Posterior vena cava (tissue), 2 donors: ENCODE results near the gene EFL1. TPM values are rescaled to one million over a fixed set of nuclear protein-coding genes. Genes with fewer than 3 reads are reported as not detected.

Experiments
- DNase-seq: peaks from one replicate; pipeline ENCODE4 v3.0.0-alpha.2; 2020; ENCODE audit warnings: low spot score
- intact Hi-C, 2 donors: fragments of 100-400 bp; cut with DNase I; formaldehyde crosslinking; loops; one replicate each; pipeline versions ENCODE4 v1.14.1 to v1.14.2; 2022 to 2023
- total RNA-seq, 2 donors: library from RNA; stranded (reverse); fragmentation: NEBNext Ultra II Directional; extraction: Animal tissue kit (Norgen Biotek cat#: 25700); gene quantifications; one replicate each; pipeline ENCODE4 v1.2.1, GENCODE V29; 2021
- donor health status: DM: yes; HTN: yes; CAD: no.
- donor health status: DM: yes; HTN: yes; CAD: no.

The EFL1 gene
- total RNA-seq, 2 donors from 2014 or later, result 9.1 to 17.4 TPM

GRCh38 chr15:82174471-82175235 lies 87.9 kb downstream of the EFL1 start:
- DNase-seq, result no peak
- intact Hi-C loops, result no loop called here

DNA sequence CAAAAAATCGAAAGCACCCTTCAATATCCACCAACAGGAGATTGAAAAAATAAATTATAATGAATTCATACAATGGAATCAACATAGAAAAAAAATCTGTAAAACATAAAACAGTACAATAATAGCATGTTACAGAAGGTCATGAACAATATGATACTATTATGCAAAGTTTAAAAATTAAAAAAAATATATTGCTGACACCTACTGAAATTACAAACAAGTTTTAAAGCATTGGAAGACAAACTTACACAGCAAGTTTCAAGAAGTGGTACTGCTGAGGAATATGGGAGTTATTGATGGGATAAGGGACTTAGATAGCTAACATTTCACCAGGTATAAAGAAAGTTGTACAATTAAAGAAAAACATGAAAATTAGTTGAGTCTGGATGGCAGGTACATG lies 89.4 kb downstream of the EFL1 start:
- DNase-seq, result no peak
- intact Hi-C loops, result no loop called here

DNA sequence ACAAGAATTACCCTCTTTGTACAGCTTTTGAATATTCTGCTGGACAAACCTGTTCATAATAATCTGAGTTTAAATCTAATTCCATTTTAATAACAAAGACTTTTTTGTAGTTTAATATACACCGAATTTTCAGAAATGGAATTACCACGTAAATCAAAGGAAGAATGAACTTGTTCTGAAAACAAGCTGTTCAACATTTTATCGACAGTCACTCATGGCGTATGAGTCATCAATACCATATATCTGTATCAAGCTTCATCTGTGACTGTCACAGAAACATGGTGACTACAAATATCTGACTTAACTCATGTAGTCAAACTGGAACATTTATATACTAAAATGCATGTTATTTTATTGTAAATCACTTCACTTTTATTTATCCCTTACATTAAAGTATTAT lies 90.0 kb downstream of the EFL1 start:
- intact Hi-C loops, result no loop called here
- no peak for DNase-seq

GRCh38 chr15:82168757-82169156 lies 93.8 kb downstream of the EFL1 start:
- intact Hi-C loops, result no loop called here
- no peak for DNase-seq

GRCh38 chr15:82168296-82168695 lies 94.2 kb downstream of the EFL1 start:
- intact Hi-C loops, result no loop called here

DNA sequence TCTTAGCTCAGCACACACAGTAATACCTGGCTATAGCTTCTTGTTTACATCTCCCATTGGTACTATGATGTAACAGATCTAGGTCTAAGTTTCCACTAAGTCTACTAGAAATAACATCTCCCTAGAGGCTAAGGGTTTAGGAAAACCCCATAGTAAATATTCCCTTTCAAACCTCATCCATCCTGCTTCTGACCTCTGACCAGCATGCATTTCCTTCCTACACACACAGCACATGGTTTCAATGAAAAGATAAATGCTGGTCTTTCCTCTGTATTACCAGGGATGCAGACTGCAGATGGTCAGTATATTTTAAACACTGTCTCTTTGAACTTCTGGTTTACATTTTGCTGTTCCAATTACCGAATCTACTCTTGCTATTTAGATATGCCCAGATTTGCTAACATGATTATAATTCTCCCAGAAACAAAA lies 96.6 kb downstream of the EFL1 start:
- intact Hi-C loops, result no loop called here

More at GRCh38 chr15:82168296-82168695, 94.2 kb downstream of the EFL1 start:
- no peak for DNase-seq

GRCh38 chr15:82159922-82160321 lies 102.6 kb downstream of the EFL1 start:
- intact Hi-C loops, result no loop called here
- DNase-seq, result no peak

More for the DNA sequence above, 96.6 kb downstream of the EFL1 start:
- no peak for DNase-seq

- intact Hi-C loops, result no loop called here
- DNase-seq, result no peak
These were observed 103.7 kb downstream of the EFL1 start for GRCh38 chr15:82158811-82159210.

DNA sequence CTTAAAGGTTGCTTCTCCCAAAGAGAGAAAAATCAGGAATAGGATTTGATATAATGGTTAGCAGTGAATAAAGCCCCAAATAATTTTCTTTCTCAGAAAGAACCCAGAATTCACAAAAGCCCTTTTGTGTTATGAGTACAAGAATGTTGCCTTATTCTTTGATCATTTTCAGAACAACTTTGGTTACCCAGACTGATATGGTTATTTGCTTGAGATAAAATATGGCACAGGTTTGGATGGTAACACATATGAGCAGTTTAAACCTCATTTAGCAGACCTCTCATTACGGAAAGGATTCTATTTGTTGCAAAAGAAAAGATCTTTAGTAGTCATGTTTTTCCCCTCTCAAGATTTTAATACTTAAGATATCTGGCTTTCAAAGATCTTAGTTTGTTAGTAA lies 111.9 kb downstream of the EFL1 start:
- intact Hi-C loops, result no loop called here
- no peak for DNase-seq

GRCh38 chr15:82146990-82147461 lies 115.5 kb downstream of the EFL1 start:
- no peak for DNase-seq
- intact Hi-C loops, result no loop called here

- no peak for DNase-seq
- intact Hi-C loops, result no loop called here
These were observed 116.0 kb downstream of the EFL1 start for GRCh38 chr15:82146576-82146975.

DNA sequence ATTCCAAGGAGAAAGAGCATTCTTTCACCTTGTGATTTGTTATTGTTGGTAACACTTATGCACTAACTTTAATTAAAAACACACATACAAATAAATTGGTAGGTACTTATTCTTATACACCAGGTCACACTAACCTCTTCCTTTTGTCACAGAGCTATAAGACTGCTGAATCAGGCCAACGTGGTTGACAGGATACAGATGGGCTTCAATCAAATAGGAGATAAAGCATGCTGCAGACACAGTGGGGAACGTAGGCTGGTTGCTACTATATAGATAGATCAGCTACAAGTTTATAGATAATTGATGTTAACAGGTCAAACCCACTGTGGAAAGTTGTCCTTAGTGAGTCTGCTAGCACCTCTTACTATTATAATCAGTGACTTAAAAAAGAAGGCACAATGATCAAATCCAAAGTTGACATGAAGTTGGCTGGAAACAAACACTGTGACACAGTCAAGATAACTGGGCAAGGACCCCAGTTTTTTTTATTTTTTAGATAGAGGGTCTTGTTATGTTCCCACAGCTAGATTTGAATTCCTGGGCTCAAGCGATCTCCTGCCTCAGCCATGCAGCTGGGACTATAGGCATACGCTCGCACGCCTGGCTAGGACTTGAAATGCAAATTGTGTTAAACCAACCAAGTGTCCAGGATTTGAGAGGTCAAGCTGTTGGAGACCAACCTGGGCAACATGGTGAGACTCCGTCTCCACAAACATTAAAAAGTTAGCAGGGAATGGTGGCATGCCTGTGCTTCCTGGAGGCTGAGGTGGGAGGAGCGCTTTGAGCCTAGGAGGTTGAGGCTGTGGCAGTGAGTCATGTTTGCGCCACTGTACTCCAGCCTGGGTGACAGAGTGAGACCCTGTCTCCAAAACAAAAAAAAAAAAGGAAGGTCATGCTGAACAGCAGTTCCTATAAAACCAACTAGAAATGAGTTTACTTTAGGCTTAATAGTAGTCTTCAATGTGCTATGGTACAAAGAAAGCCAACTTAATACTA lies 118.8 kb downstream of the EFL1 start:
- intact Hi-C loops, result no loop called here
- DNase-seq, result no peak

GRCh38 chr15:82140886-82141285 lies 121.6 kb downstream of the EFL1 start:
- DNase-seq, result no peak
- intact Hi-C loops, result no loop called here

GRCh38 chr15:82139823-82140268 lies 122.7 kb downstream of the EFL1 start:
- intact Hi-C loops, result loop anchor here in 1 of 2 donors (10.0 kb wide), 1 partner anchor 655 kb away; no protein-coding TSS in a partner anchor
- no peak for DNase-seq

- DNase-seq, result no peak
- intact Hi-C loops, result loop anchor here in 1 of 2 donors (10.0 kb wide), 1 partner anchor 654 kb away; no protein-coding TSS in a partner anchor
These were observed 124.2 kb downstream of the EFL1 start for GRCh38 chr15:82138306-82138705.

DNA sequence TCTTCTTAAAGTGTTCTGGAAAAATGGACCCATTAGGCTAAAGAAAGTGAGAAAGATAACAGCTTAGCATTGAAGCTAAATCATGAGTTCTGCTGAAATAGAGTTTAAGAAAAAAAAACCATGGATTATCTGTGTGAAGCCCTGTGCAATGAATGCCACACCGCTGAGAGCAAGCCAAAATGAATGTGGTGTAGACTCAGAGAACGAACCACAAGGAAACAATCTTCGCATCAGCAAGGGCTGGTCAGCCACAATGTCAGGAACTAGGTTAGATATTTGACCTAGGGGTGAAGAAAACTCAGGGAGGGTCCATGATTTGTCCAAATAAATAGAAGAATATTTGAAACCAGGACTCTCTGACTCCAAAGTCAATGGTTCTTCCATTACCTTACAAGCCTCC lies 125.3 kb downstream of the EFL1 start:
- no peak for DNase-seq
- intact Hi-C loops, result loop anchor here in 1 of 2 donors (10.0 kb wide), 1 partner anchor 652 kb away; no protein-coding TSS in a partner anchor

DNA sequence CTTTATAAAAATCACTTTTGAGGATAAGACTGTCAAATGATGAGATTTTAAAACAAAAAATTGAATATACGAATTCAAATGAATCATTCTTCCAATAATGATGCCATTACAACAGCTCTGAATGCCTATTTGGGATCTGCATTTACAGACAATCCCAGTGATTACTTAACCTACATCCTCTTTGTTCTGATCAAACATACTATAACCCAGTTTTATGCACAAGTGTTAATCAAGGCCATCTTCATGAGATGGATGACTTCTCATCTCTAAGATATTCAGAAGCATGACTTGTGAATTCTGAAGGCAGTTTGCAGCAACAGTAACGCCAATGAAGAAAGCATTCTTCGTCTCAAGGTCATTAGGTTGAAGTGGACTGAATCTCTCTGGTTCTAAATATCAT lies 126.4 kb downstream of the EFL1 start:
- intact Hi-C loops, result loop anchor here in 1 of 2 donors (10.0 kb wide), 1 partner anchor 651 kb away; no protein-coding TSS in a partner anchor
- DNase-seq, result no peak

DNA sequence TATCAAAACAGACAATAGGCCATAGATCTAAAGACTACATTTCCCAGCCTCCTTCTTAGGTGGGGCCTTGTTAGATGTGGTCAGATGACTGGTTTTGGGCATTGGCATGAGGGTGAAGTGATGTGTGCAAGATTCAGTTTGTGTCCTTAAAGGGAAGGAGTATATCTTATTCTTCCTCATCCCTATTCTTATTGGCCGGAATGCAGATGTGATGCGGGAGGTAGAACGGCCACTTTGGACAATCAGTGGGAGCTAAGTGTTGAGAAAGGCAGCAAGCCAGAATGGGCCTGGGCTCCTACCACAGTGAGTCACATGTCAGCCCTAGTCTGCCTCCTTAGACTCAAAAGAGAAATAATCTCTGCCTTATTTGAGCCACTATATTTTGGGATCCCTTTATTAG lies 126.9 kb downstream of the EFL1 start:
- intact Hi-C loops, result loop anchor here in 1 of 2 donors (10.0 kb wide), 1 partner anchor 651 kb away; no protein-coding TSS in a partner anchor
- DNase-seq, result no peak

DNA sequence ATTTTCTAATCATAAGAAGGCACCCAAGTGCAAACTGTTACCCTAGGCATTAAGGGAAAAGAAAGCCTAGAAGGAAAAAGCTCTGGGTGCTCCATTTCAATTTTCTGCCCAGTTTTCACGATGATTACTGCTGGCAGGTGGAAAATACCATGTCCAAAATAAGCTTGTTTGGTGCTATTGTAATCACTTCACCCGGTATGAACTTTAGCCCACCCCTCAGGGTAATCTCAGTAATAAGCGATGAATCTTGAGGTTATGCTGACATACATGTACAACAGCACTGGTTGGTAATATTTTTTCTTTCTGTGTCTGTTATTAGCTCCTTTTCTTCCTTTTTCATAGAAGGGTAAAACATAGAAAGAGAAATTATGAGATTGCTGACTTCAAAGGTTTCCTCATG lies 128.1 kb downstream of the EFL1 start:
- no peak for DNase-seq
- intact Hi-C loops, result loop anchor here in 1 of 2 donors (10.0 kb wide), 1 partner anchor 650 kb away; no protein-coding TSS in a partner anchor
